H9 (cell line): ENCODE measurements around the gene CATSPERZ. TPM values are rescaled to one million over a fixed set of nuclear protein-coding genes. Genes with fewer than 3 reads are reported as not detected.

Source experiments
- DNase-seq: peaks from one replicate; pipeline ENCODE4 v3.0.0-alpha.2; 2017
- H2AFZ ChIP-seq: one replicate; pipeline ENCODE4 v1.6.1; 2013; ENCODE audit warnings: mild to moderate bottlenecking, low read length, control low read depth, moderate library complexity
- H2AK5ac ChIP-seq: 2 replicates; pipeline ENCODE4 v1.6.1; 2013; ENCODE audit warnings: low read length, control low read depth, mixed read lengths; ENCODE audit not compliant: insufficient read length
- H2BK120ac ChIP-seq: one replicate; pipeline ENCODE4 v1.6.1; 2013; ENCODE audit warnings: low read depth, mild to moderate bottlenecking, low read length, control low read depth, inconsistent platforms; ENCODE audit not compliant: poor library complexity, severe bottlenecking
- H2BK12ac ChIP-seq: 2 replicates; pipeline ENCODE4 v1.6.1; 2013; ENCODE audit warnings: low read length, control low read depth, mixed read lengths, low read depth; ENCODE audit not compliant: insufficient read length
- H2BK15ac ChIP-seq: 2 replicates; pipeline ENCODE4 v1.6.1; 2013; ENCODE audit warnings: low read depth, low read length, control low read depth
- H2BK20ac ChIP-seq: one replicate; pipeline ENCODE4 v1.6.1; 2013; ENCODE audit warnings: low read depth, mild to moderate bottlenecking, low read length, control low read depth, inconsistent platforms; ENCODE audit not compliant: poor library complexity, severe bottlenecking
- H2BK5ac ChIP-seq: 2 replicates; pipeline ENCODE4 v1.6.1; 2013; ENCODE audit warnings: low read length, control low read depth, mixed read lengths; ENCODE audit not compliant: insufficient read length
- H3K14ac ChIP-seq: 2 replicates; pipeline ENCODE4 v1.6.1; 2013; ENCODE audit warnings: low read length, control low read depth; ENCODE audit not compliant: insufficient read depth
- H3K18ac ChIP-seq: 2 replicates; pipeline ENCODE4 v1.6.1; 2013; ENCODE audit warnings: low read depth, mild to moderate bottlenecking, mixed read lengths, low read length, control low read depth; ENCODE audit not compliant: insufficient read length
- H3K23ac ChIP-seq: 2 replicates; pipeline ENCODE4 v1.6.1; 2013; ENCODE audit warnings: low read length, control low read depth, mixed read lengths, low read depth; ENCODE audit not compliant: insufficient read length
- H3K23me2 ChIP-seq: 2 replicates; pipeline ENCODE4 v1.6.1; 2013; ENCODE audit warnings: low read depth, mild to moderate bottlenecking, mixed read lengths, low read length, control low read depth; ENCODE audit not compliant: insufficient read length, poor library complexity, severe bottlenecking
- H3K27ac ChIP-seq: 2 replicates; pipeline ENCODE4 v1.5.1; 2013; ENCODE audit warnings: low read length, control low read depth, mixed read lengths, low read depth; ENCODE audit not compliant: insufficient read length
- H3K27me3 ChIP-seq: 2 replicates; pipeline ENCODE4 v1.6.1; 2013; ENCODE audit warnings: low read length, control low read depth, inconsistent platforms; ENCODE audit not compliant: insufficient read depth
- H3K4ac ChIP-seq: 2 replicates; pipeline ENCODE4 v1.6.1; 2013; ENCODE audit warnings: low read depth, mild to moderate bottlenecking, control low read depth, inconsistent platforms, low read length, moderate library complexity
- H3K4me1 ChIP-seq: 2 replicates; pipeline ENCODE4 v1.6.1; 2013; ENCODE audit warnings: low read length, control low read depth, inconsistent platforms; ENCODE audit not compliant: insufficient read depth
- H3K4me2 ChIP-seq: 2 replicates; pipeline ENCODE4 v1.6.1; 2013; ENCODE audit warnings: low read length, control low read depth, mixed read lengths; ENCODE audit not compliant: insufficient read length, insufficient read depth
- H3K56ac ChIP-seq: 2 replicates; pipeline ENCODE4 v1.6.1; 2013; ENCODE audit warnings: low read depth, mild to moderate bottlenecking, mixed read lengths, low read length, control low read depth; ENCODE audit not compliant: insufficient read length
- H3K79me1 ChIP-seq: 2 replicates; pipeline ENCODE4 v1.6.1; 2013; ENCODE audit warnings: low read depth, mild to moderate bottlenecking, moderate library complexity, low read length, control low read depth, inconsistent platforms; ENCODE audit not compliant: insufficient read depth, poor library complexity, severe bottlenecking
- H3K79me2 ChIP-seq: 2 replicates; pipeline ENCODE4 v1.6.1; 2013; ENCODE audit warnings: low read length, control low read depth, inconsistent platforms; ENCODE audit not compliant: insufficient read depth
- H3K9ac ChIP-seq: 2 replicates; pipeline ENCODE4 v1.6.1; 2013; ENCODE audit warnings: low read length, control low read depth, mixed read lengths; ENCODE audit not compliant: insufficient read length; ENCODE audit errors: extremely low read depth
- H3K9me3 ChIP-seq: one replicate; pipeline ENCODE4 v1.6.1; 2013; ENCODE audit warnings: low read depth, low read length, inconsistent platforms; ENCODE audit not compliant: control insufficient read depth
- H3T11ph ChIP-seq: one replicate; pipeline ENCODE4 v1.6.1; 2013; ENCODE audit warnings: mild to moderate bottlenecking, low read length, control low read depth, inconsistent platforms
- H4K20me1 ChIP-seq: one replicate; pipeline ENCODE4 v1.6.1; 2013; ENCODE audit not compliant: control insufficient read depth, insufficient read length, insufficient read depth
- H4K5ac ChIP-seq: 2 replicates; pipeline ENCODE4 v1.6.1; 2013; ENCODE audit warnings: low read depth, mild to moderate bottlenecking, mixed read lengths, low read length, control low read depth; ENCODE audit not compliant: insufficient read length
- H4K8ac ChIP-seq: replicated peaks from 2 replicates; pipeline ENCODE4 v1.6.1; 2013; ENCODE audit warnings: low read length, control low read depth, mixed read lengths, low read depth; ENCODE audit not compliant: insufficient read length
- H4K91ac ChIP-seq: 2 replicates; pipeline ENCODE4 v1.6.1; 2013; ENCODE audit warnings: low read depth, mild to moderate bottlenecking, moderate library complexity, mixed read lengths, low read length, control low read depth; ENCODE audit not compliant: insufficient read length
- H3K27ac Mint-ChIP-seq, 3 experiments: 2 replicates in 2 of 3; 3 replicates in 1 of 3; pipeline ENCODE4 v1.8.0; 2020 to 2021; ENCODE audit warnings: mixed read lengths in 3 of 3, mild to moderate bottlenecking in 1 of 3, moderate library complexity in 1 of 3
- H3K27me3 Mint-ChIP-seq: 2 replicates; pipeline ENCODE4 v1.8.0; 2021; ENCODE audit warnings: low read depth, mild to moderate bottlenecking, moderate library complexity, mixed read lengths
- H3K36me3 Mint-ChIP-seq, 3 experiments: 2 replicates in 2 of 3; 3 replicates in 1 of 3; pipeline ENCODE4 v1.8.0; 2020 to 2021; ENCODE audit warnings: low read depth in 3 of 3, mixed read lengths in 3 of 3; ENCODE audit not compliant: insufficient read depth in 1 of 3
- H3K4me1 Mint-ChIP-seq, 2 experiments: 2 replicates each; pipeline ENCODE4 v1.8.0; 2020; ENCODE audit warnings: mixed read lengths in 2 of 2
- H3K4me3 Mint-ChIP-seq, 2 experiments: 2 replicates in 1 of 2; 3 replicates in 1 of 2; pipeline ENCODE4 v1.8.0; 2020 to 2021; ENCODE audit warnings: mild to moderate bottlenecking in 2 of 2, mixed read lengths in 2 of 2, moderate library complexity in 1 of 2
- H3K9me3 Mint-ChIP-seq, 2 experiments: 2 replicates in 1 of 2; 3 replicates in 1 of 2; pipeline ENCODE4 v1.8.0; 2020; ENCODE audit warnings: mild to moderate bottlenecking in 2 of 2, mixed read lengths in 2 of 2, moderate library complexity in 1 of 2
- CTCF ChIP-seq: fragments of 200-600 bp; sonication (generic); conservative IDR thresholded peaks from 3 replicates; pipeline ENCODE4 v1.8.0; 2021; ENCODE audit warnings: antibody characterized with exemption, mild to moderate bottlenecking
- WGBS: extraction: QIAGEN DNeasy Blood & Tissue Kit; methylation state at CpG from one replicate; pipeline ENCODE4 v1.1.7; 2013; ENCODE audit warnings: missing lambda C conversion rate, low lambda C conversion rate, mixed read lengths; ENCODE audit not compliant: insufficient read length; ENCODE audit errors: extremely low coverage; 5-methylcytosine and 5-hydroxymethylcytosine counted together
- total RNA-seq: library from RNA; stranded (reverse); gene quantifications from 2 replicates; pipeline ENCODE4 v1.2.1, GENCODE V29; 2021

CATSPERZ gene
- total RNA-seq, 1 experiment from 2014 or later: 0.92 TPM

GRCh38 chr11:64352995-64353714, 53.0 kb downstream of the CATSPERZ start:
- H3K9me3 ChIP-seq: no peaks in the 10 kb centered on the region
- H3T11ph ChIP-seq: no peak overlapping the region
- no peak overlapping the region for H2AK5ac ChIP-seq
- H4K5ac ChIP-seq: no peak overlapping the region
- no peak overlapping the region for H2AFZ ChIP-seq
- H2BK12ac ChIP-seq: no peak overlapping the region
- H3K4me2 ChIP-seq: no peak overlapping the region
- no peak overlapping the region for H3K56ac ChIP-seq
- Mint-ChIP-seq H3K27me3 (no peaks in the 10 kb centered on the region), H3K9me3 (no peaks in the 10 kb centered on the region), H3K36me3 (no peaks in the 10 kb centered on the region; a peak in 1 of 7 replicates), H3K27ac (peak overlapping the region in 2 of 3 experiments; percentile 44; a peak in 1 of 7 replicates), H3K4me1 (peaks cover 16 to 30% of the 10 kb centered on the region in 2 experiments), H3K4me3 (no peak overlapping the region)
- no peak overlapping the region for H3K23ac ChIP-seq
- DNase-seq: no peak
- no peaks in the 10 kb centered on the region for H3K79me2 ChIP-seq
- H2BK20ac ChIP-seq: no peak overlapping the region
- no peak overlapping the region for H4K91ac ChIP-seq
- no peak overlapping the region for H3K14ac ChIP-seq
- H2BK5ac ChIP-seq: no peak overlapping the region
- H3K79me1 ChIP-seq: no peaks in the 10 kb centered on the region
- no peak overlapping the region for H3K18ac ChIP-seq
- no peak for TF ChIP-seq CTCF
- H3K27ac ChIP-seq: no peak overlapping the region
- WGBS: no CpG with 5 or more reads among the region's 34 CpGs
- H2BK120ac ChIP-seq: no peak overlapping the region
- no peaks in the 10 kb centered on the region for H3K23me2 ChIP-seq
- H3K4me1 ChIP-seq: peaks cover 2% of the 10 kb centered on the region; the same call in 1 of the 2 replicates
- H4K20me1 ChIP-seq: no peaks in the 10 kb centered on the region
- no peak overlapping the region for H4K8ac ChIP-seq
- H2BK15ac ChIP-seq: no peak overlapping the region
- H3K27me3 ChIP-seq: no peaks in the 10 kb centered on the region; the same call in 1 of the 2 replicates
- H3K9ac ChIP-seq: no peak overlapping the region
- H3K4ac ChIP-seq: no peak overlapping the region
